Naive thymus-derived CD4-positive, alpha-beta T cell (primary cell): ENCODE results near the gene INPP5J. TPM values are rescaled to one million over a fixed set of nuclear protein-coding genes. Genes with fewer than 3 reads are reported as not detected.
A peak's percentile ranks its signal among the peaks of the same experiment; 100 is the strongest.
"Not testable (repeated sequence)": the region's sequence is repeated elsewhere in the genome, so short reads cannot be mapped to it uniquely, and the experiment has no call there.

Experiments used
- ATAC-seq: fragments of 150-1000 bp; cut with Tn5 transposase; 2 replicates; pipeline ENCODE4 v1.10.0; 2021; ENCODE audit warnings: mild to moderate bottlenecking, moderate library complexity
- CTCF ChIA-PET: fragments of 350-600 bp; sonication (Branson Sonifier 250); formaldehyde crosslinking; loops from one replicate; lab custom pipeline; 2021; ENCODE audit warnings: antibody characterized with exemption; lab: Charles Lee
- POLR2A ChIA-PET: fragments of 350-600 bp; sonication (Branson Sonifier 250); formaldehyde crosslinking; loops from one replicate; lab custom pipeline; 2021; ENCODE audit warnings: antibody characterized with exemption, inconsistent platforms; lab: Charles Lee
- DNase-seq, 9 donors: peaks; one replicate each; pipeline versions ENCODE4 v3.0.0 to v3.0.0-alpha.2; 2020 to 2022; ENCODE audit warnings: mixed read lengths in 1 of 9
- H3K27ac ChIP-seq: one replicate; pipeline ENCODE4 v1.7.0; 2013; ENCODE audit warnings: mild to moderate bottlenecking, low read depth, low read length, moderate library complexity
- H3K27me3 ChIP-seq, 2 donors: one replicate each; pipeline ENCODE4 v1.7.0; 2013; ENCODE audit warnings: low read length in 2 of 2, mild to moderate bottlenecking in 2 of 2, moderate library complexity in 2 of 2; ENCODE audit not compliant: control insufficient read depth in 2 of 2, insufficient read depth in 2 of 2
- H3K36me3 ChIP-seq, 3 experiments: 1 replicate in 2 of 3; 2 replicates in 1 of 3; pipeline ENCODE4 v1.7.0; 2013; ENCODE audit warnings: low read length in 3 of 3, mild to moderate bottlenecking in 3 of 3, moderate library complexity in 1 of 3; ENCODE audit not compliant: insufficient read depth in 3 of 3, control insufficient read depth in 2 of 3
- H3K4me1 ChIP-seq, 2 donors: one replicate each; pipeline ENCODE4 v1.7.0; 2013; ENCODE audit warnings: low read length in 2 of 2, mild to moderate bottlenecking in 2 of 2, moderate library complexity in 1 of 2; ENCODE audit not compliant: control insufficient read depth in 2 of 2, insufficient read depth in 2 of 2
- H3K4me3 ChIP-seq: 2 replicates; pipeline ENCODE4 v1.7.0; 2013; ENCODE audit warnings: mild to moderate bottlenecking, low read length
- H3K9me3 ChIP-seq, 3 experiments: 1 replicate in 2 of 3; 2 replicates in 1 of 3; pipeline ENCODE4 v1.7.0; 2013; ENCODE audit warnings: low read length in 3 of 3; ENCODE audit not compliant: control insufficient read depth in 2 of 3
- H3K27ac Mint-ChIP-seq, 9 donors: one replicate each; pipeline ENCODE4 v1.8.0; 2020 to 2022; ENCODE audit warnings: mixed read lengths in 9 of 9, mild to moderate bottlenecking in 8 of 9, moderate library complexity in 5 of 9, inconsistent platforms in 2 of 9
- H3K27me3 Mint-ChIP-seq, 5 donors: one replicate each; pipeline ENCODE4 v1.8.0; 2021 to 2022; ENCODE audit warnings: mixed read lengths in 5 of 5, mild to moderate bottlenecking in 1 of 5
- H3K36me3 Mint-ChIP-seq, 5 donors: one replicate each; pipeline ENCODE4 v1.8.0; 2020 to 2022; ENCODE audit warnings: mixed read lengths in 5 of 5, mild to moderate bottlenecking in 3 of 5, inconsistent platforms in 1 of 5
- H3K4me1 Mint-ChIP-seq, 7 donors: one replicate each; pipeline ENCODE4 v1.8.0; 2020 to 2022; ENCODE audit warnings: mixed read lengths in 7 of 7, mild to moderate bottlenecking in 3 of 7, inconsistent platforms in 1 of 7
- H3K4me3 Mint-ChIP-seq, 10 donors: one replicate each; pipeline ENCODE4 v1.8.0; 2020 to 2022; ENCODE audit warnings: mild to moderate bottlenecking in 10 of 10, mixed read lengths in 10 of 10, moderate library complexity in 6 of 10, inconsistent platforms in 2 of 10
- H3K9me3 Mint-ChIP-seq, 11 donors: one replicate each; pipeline ENCODE4 v1.8.0; 2020 to 2022; ENCODE audit warnings: mixed read lengths in 11 of 11, mild to moderate bottlenecking in 4 of 11, inconsistent platforms in 1 of 11, moderate library complexity in 1 of 11
- intact Hi-C, 2 donors: fragments of 100-400 bp; cut with micrococcal nuclease; formaldehyde crosslinking; loops; one replicate each; pipeline ENCODE4 v1.15.1; 2023
- polyA plus RNA-seq, 2 donors: library from polyadenylated mRNA; unstranded; fragments of 300-500 nt; fragmentation: Illumina TruSeq; gene quantifications; one replicate each; pipeline ENCODE4 v1.2.3, GENCODE V29; 2021
- total RNA-seq, 6 experiments: library from RNA in 5 of 6; stranded (reverse) in 5 of 6; gene quantifications; 1 replicate in 5 of 6; 2 replicates in 1 of 6; pipeline ENCODE4 v1.2.3 and lab custom pipeline; 2021 to 2026

INPP5J gene
- total and polyA plus RNA-seq, 7 experiments from 2014 or later: 0.24 to 0.81 (median 0.51) TPM; not detected in 3

DNA sequence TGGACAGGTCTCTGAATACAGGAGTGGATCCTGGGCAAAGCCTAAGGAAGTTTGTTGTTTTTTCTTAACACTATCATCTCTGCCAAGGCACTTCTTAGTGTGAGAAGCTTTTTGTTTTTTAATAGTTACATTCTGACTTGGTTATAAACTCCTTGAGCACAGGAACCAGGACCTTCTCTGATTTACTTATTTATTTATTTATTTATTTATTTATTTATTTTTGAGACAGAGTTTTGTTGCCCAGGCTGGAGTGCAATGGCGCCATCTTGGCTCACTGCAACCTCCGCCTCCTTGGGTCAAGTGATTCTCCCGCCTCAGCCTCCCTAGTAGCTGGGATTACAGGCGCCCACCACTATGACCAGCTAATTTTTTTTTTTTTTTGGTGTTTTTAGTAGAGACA lies 48.2 kb downstream of the INPP5J start:
- Mint-ChIP-seq H3K9me3 (no peaks in the 10 kb centered on the region), H3K36me3 (peaks cover 0 to 26% (median 11%) of the 10 kb centered on the region in 5 donors), H3K27ac (peak overlapping the region in 1 of 9 donors; percentile 51), H3K27me3 (no peaks in the 10 kb centered on the region), H3K4me3 (no peak overlapping the region), H3K4me1 (peaks cover 19 to 58% (median 44%) of the 10 kb centered on the region in 7 donors)
- Histone ChIP-seq H3K36me3 (peaks cover 0 to 8% (median 0%) of the 10 kb centered on the region in 3 experiments), H3K27me3 (no peaks in the 10 kb centered on the region), H3K27ac (no peak overlapping the region), H3K4me3 (no peak overlapping the region), H3K9me3 (no peaks in the 10 kb centered on the region), H3K4me1 (no peaks in the 10 kb centered on the region)
- ATAC-seq (no peak), DNase-seq (no peak)
- intact Hi-C loops: no loop called here
- POLR2A ChIA-PET: no interaction called here
- CTCF ChIA-PET: interaction anchor here (0.7 kb wide), 1 partner anchor 75 kb away, joined by 4 read pairs; no protein-coding TSS in a partner anchor

DNA sequence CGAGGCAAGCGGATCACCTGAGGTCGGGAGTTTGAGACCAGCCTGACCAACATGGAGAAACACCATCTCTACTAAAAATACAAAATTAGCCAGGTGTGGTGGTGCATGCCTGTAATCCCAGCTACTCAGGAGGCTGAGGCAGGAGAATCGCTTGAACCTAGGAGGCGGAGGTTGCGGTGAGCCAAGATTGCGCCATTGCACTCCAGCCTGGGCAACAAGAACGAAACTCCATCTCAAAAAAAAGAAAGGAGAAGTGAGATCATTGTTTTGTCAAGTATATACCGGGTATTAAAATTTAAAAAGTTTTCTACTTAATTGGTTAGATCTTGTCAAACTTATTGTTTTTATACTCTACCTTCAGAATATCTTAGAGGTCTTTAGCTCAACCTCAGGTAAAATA lies 49.0 kb downstream of the INPP5J start:
- POLR2A ChIA-PET: not testable (repeated sequence)
- H3K4me1 Mint-ChIP-seq: peaks cover 19 to 55% (median 39%) of the 10 kb centered on the region in 7 donors

DNA sequence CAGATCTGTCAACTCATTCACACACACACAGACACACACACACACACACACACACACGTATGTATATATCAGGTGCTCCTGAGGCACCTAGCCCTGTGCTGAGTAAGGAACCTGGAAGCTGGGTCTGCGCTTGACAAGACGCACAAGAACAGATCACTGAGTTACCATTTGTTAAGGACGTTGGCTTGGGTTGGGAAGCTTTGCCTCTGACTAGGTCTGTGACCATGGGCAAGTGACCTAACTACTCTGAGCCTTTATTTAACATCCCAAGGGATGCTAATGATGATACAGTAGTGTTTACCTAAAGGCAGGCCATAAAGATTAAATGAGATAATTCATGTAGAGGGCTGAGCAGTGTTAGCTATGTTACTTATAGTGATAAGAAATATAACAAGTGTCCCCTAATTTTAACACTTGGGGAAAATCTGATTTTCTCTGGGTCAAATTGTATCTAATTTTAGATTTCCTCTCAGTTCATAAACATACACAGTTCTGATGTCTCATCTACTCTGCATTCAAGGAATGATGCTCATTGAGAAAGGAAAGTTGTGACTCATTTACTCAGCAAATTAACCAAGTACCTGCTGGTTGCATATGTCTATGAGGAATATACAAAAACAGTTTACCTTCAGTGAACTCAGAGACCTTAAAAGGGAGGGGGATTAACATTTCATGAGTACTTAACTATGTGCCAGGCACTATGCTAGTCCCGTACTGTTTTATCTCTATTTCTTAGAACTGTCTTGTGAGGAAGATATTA lies 50.8 kb downstream of the INPP5J start:
- no peaks in the 10 kb centered on the region for H3K27me3 Mint-ChIP-seq
- DNase-seq: no peak
- peaks cover 0 to 23% (median 8%) of the 10 kb centered on the region in 5 donors for H3K36me3 Mint-ChIP-seq
- H3K4me3 Mint-ChIP-seq: no peak overlapping the region
- intact Hi-C loops: no loop called here
- Histone ChIP-seq H3K27ac (no peak overlapping the region), H3K36me3 (peaks cover 0 to 13% (median 0%) of the 10 kb centered on the region in 3 experiments), H3K4me1 (no peaks in the 10 kb centered on the region), H3K9me3 (no peaks in the 10 kb centered on the region), H3K4me3 (no peak overlapping the region), H3K27me3 (no peaks in the 10 kb centered on the region)
- no peaks in the 10 kb centered on the region for H3K9me3 Mint-ChIP-seq
- no peak for ATAC-seq
- ChIA-PET CTCF (interaction anchor here (0.5 kb wide), 1 partner anchor 317 kb away, joined by 3 read pairs; no protein-coding TSS in a partner anchor), POLR2A (interaction anchor here (0.8 kb wide), 1 partner anchor 15 kb away, joined by 5 read pairs; no protein-coding TSS in a partner anchor)
- H3K27ac Mint-ChIP-seq: peak overlapping the region in 3 of 9 donors; percentile 10 to 63 (median 40)
- H3K4me1 Mint-ChIP-seq: peaks cover 14 to 55% (median 33%) of the 10 kb centered on the region in 7 donors

More for the DNA sequence above, 49.0 kb downstream of the INPP5J start:
- H3K9me3 ChIP-seq, DNase-seq, H3K9me3 Mint-ChIP-seq, H3K36me3 ChIP-seq, H3K27me3 ChIP-seq, H3K4me3 Mint-ChIP-seq, intact Hi-C loops, H3K27ac Mint-ChIP-seq, H3K4me3 ChIP-seq, H3K27me3 Mint-ChIP-seq, H3K27ac ChIP-seq, H3K4me1 ChIP-seq, ATAC-seq: not testable (repeated sequence)
- peaks cover 0 to 23% (median 9%) of the 10 kb centered on the region in 5 donors for H3K36me3 Mint-ChIP-seq
- CTCF ChIA-PET: interaction anchor here (0.7 kb wide), 1 partner anchor 76 kb away, joined by 4 read pairs; no protein-coding TSS in a partner anchor

DNA sequence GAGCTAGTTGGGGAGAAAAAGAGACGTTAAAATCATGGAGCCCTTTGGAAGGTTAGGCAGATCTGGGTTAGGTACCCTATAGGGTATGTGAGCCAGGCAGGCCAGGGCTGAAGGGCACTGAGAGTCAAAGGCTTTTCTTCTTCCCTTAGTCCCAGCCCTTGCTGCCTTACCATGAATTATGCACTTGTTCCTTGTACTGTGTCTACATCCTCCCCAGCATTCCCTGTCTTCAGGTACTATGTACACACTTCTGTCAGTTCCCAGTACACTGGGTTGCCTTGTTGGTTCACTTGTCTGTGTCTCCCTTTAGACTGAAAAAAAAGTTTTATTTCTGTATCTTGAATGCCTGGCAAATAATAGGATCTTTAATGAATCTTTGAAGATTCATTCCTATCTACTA lies 54.2 kb downstream of the INPP5J start:
- Histone ChIP-seq H3K27me3 (no peaks in the 10 kb centered on the region), H3K27ac (no peak overlapping the region), H3K36me3 (peaks cover 0 to 17% (median 0%) of the 10 kb centered on the region in 3 experiments), H3K9me3 (no peaks in the 10 kb centered on the region), H3K4me3 (no peak overlapping the region), H3K4me1 (no peaks in the 10 kb centered on the region)
- H3K4me3 Mint-ChIP-seq: no peak overlapping the region
- H3K27me3 Mint-ChIP-seq: no peaks in the 10 kb centered on the region
- intact Hi-C loops: no loop called here
- peaks cover 12 to 39% (median 32%) of the 10 kb centered on the region in 7 donors for H3K4me1 Mint-ChIP-seq
- peaks cover 4 to 39% (median 18%) of the 10 kb centered on the region in 5 donors for H3K36me3 Mint-ChIP-seq
- POLR2A ChIA-PET: no interaction called here
- DNase-seq (no peak), ATAC-seq (no peak)
- peaks cover 0 to 3% (median 0%) of the 10 kb centered on the region in 11 donors for H3K9me3 Mint-ChIP-seq
- CTCF ChIA-PET: no interaction called here
- peak overlapping the region in 1 of 9 donors; percentile 11 for H3K27ac Mint-ChIP-seq

DNA sequence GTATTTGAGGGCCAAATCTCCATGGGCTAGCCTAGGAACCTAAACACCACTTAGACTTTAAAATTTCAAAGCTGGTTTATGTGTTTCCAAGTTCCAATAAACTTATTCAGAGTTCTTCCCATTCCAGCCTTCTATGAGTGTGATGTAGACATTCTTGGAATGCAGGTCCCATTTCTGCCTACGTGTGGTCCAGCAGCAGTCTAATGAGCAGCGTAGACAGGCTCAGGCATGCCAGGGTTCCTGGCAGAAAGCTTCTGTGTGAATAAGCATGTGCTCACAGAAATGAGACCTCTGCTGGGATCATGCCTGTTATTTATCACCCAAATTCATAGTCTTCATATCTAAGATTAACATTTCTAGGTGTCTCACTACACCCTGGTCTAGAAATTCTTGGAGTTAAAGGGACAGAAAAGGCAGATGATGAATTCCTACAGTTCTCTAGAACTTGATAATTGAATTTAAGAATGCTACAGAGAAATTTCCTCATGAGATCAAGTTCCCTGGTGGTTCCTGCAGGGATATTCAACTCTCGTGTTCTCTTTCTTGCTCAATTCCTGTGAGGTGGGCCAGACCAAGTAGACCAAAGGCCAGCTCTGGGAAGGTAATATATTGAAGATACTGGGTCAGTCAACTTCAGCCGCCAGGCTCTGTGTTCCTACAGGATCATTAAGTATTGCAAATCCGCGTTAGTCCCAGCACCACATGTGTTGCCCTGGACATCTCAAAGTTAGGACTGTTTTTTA lies 54.8 kb downstream of the INPP5J start:
- CTCF ChIA-PET: no interaction called here
- Histone ChIP-seq H3K36me3 (peaks cover 0 to 21% (median 0%) of the 10 kb centered on the region in 3 experiments), H3K27me3 (no peaks in the 10 kb centered on the region), H3K4me3 (no peak overlapping the region), H3K9me3 (no peaks in the 10 kb centered on the region), H3K27ac (no peak overlapping the region), H3K4me1 (no peaks in the 10 kb centered on the region)
- DNase-seq (no peak), ATAC-seq (no peak)
- peaks cover 4 to 39% (median 18%) of the 10 kb centered on the region in 5 donors for H3K36me3 Mint-ChIP-seq
- intact Hi-C loops: no loop called here
- H3K4me1 Mint-ChIP-seq: peaks cover 12 to 39% (median 29%) of the 10 kb centered on the region in 7 donors
- peak overlapping the region in 1 of 10 donors; percentile 16 for H3K4me3 Mint-ChIP-seq
- H3K27me3 Mint-ChIP-seq: no peaks in the 10 kb centered on the region
- peak overlapping the region in 1 of 9 donors; percentile 14 for H3K27ac Mint-ChIP-seq
- H3K9me3 Mint-ChIP-seq: peaks cover 0 to 3% (median 0%) of the 10 kb centered on the region in 11 donors
- POLR2A ChIA-PET: interaction anchor here (1.1 to 1.5 kb wide), 2 partner anchors 14 to 114 kb away, joined by 3 read pairs; partner anchors contain the start of gene PIK3IP1

DNA sequence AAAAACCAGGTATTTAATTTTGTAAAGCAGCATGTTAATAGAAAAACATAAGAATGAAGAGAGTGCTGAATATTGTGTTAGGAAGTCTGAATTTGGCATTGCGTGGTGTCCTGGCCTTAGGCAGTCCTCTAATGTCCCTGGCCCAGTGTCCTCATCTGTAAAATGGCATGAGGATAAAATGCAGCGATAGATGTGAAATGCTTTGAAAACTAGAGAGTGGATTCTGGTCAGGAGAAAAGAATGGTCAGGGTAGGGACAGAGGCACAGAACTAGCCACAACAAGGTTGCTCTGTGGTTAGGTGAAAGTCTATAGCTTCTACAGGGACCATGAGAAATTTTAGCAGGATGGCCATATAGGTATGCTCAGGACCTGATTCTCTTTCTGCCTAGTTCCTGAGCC lies 56.1 kb downstream of the INPP5J start:
- Mint-ChIP-seq H3K36me3 (peaks cover 4 to 33% (median 18%) of the 10 kb centered on the region in 5 donors), H3K4me3 (no peak overlapping the region), H3K4me1 (peaks cover 8 to 29% (median 17%) of the 10 kb centered on the region in 7 donors), H3K27ac (peak overlapping the region in 2 of 9 donors; percentile 59 to 62), H3K9me3 (peaks cover 0 to 3% (median 0%) of the 10 kb centered on the region in 11 donors), H3K27me3 (no peaks in the 10 kb centered on the region)
- ChIA-PET POLR2A (interaction anchor here (1.1 to 1.5 kb wide), 2 partner anchors 13 to 113 kb away, joined by 3 read pairs; partner anchors contain the start of gene PIK3IP1), CTCF (no interaction called here)
- Histone ChIP-seq H3K36me3 (peaks cover 0 to 21% (median 0%) of the 10 kb centered on the region in 3 experiments), H3K27ac (no peak overlapping the region), H3K27me3 (no peaks in the 10 kb centered on the region), H3K4me3 (no peak overlapping the region), H3K9me3 (no peaks in the 10 kb centered on the region), H3K4me1 (no peaks in the 10 kb centered on the region)
- no peak for ATAC-seq
- intact Hi-C loops: no loop called here
- no peak for DNase-seq
